Activated T-helper 1 cell treated with anti-CD3 and anti-CD28 coated beads, Interleukin-2, amount 50 U/mL, for 16 hours (primary cell): Measurements from ENCODE around the gene OTULIN.

ENCODE experiments used
- DNase-seq, 2 donors: peaks; one replicate each; pipeline ENCODE4 v3.0.0-alpha.2; 2020; ENCODE audit warnings: low read depth in 1 of 2, low spot score in 1 of 2

Gene OTULIN

DNA sequence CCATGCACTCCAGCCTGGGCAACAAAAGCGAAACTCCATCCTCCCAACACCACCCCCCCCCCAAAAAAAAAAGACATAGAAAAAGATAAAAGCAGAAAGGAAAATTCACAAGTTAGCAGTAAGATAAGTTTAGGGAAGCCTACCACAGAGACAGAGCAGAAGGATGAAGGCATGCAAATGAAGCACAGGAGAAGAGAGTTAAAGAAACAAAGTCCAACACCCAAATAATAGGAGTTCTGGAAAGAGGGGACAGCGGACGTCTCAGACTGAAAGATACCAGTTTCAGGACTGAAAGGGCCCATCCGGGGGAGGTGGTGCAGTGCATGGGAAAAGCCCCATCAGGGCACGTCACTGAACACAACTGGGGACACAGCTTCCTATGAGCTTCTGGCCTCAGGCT, 54.3 kb downstream of the OTULIN start:
- no peak for DNase-seq

- no peak for DNase-seq
Observed at GRCh38 chr5:14720236-14720923, 55.9 kb downstream of the OTULIN start.

- no peak for DNase-seq
Observed at GRCh38 chr5:14721990-14722656, 57.6 kb downstream of the OTULIN start.

DNA sequence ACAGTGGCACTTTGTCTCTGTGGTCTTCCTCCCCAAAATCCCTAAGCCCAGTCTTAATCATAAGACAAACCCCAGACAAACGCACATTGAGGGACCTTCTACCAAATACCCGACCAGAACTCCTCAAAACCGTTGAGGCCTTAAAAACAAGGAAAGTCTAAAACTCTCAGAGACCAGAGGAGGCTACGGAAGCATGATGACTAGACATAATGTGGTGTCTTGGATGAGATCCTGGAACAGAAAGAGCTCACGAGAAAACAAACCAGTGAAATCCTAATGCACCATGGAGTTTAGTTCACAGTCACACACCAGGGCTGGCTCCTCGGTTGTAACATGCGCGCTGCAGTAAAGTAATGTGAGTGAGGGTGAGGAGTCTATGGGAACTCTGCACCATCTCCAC, 58.4 kb downstream of the OTULIN start:
- no peak for DNase-seq

DNA sequence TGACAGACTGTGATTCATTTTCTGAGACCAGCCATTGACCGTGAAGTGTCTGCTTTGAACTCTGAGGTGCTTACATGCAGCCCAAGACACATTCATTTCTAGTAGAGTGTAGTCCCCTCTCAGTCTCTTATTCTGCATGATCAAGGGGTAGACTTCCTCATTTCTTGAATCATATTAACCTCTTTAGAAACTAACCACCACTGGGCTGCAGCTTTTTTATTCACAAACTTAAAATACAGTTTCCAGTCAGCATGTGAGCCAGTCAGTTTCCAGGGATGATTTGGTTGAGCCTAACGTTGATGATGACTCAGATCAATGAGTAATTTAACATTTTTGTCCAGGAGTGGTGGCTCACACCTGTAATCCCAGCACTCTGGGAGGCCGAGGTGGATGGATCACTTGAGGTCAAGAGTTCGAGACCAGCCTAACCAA, 59.2 kb downstream of the OTULIN start:
- no peak for DNase-seq

- DNase-seq = no peak
Observed at GRCh38 chr5:14724633-14725032, 60.1 kb downstream of the OTULIN start.

DNA sequence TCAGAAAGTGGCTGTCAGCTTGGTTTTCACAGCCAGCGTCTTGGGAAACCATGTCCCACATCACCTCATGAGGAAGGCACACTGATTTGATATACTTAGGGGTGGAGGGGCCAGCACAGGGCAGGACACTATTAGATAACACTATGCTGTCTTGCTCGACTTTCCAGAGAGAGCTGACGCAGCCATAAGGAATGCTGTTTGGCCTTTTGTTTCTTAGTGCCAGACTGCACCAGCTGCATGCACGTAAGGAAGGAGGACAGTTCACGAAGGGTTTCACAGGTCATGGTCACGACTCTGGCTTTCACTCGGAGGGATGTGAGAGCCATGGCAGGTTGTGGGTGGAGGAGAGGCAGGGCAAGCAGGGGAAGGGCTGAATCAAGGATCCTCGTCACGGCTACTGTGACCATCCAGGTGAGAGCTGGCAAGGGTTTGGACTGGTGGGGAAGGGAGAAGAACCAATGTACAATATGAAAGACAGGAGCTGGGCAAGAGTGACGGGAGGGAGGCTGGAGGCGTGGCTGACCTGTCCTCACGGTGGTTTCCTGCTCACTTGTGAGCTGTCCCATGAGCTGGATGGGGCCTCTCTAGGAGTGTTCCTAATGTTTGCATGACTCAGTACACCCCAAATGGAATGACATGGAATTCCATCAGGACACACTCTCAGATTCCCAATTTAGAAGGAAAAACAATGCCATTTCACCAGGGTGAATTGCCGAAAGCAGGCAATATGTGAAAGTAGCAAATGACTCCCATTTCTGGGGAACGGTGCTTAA, 61.7 kb downstream of the OTULIN start:
- no peak for DNase-seq

GRCh38 chr5:14727428-14727865, 62.9 kb downstream of the OTULIN start:
- DNase-seq = peak; percentile 49 to 61

DNA sequence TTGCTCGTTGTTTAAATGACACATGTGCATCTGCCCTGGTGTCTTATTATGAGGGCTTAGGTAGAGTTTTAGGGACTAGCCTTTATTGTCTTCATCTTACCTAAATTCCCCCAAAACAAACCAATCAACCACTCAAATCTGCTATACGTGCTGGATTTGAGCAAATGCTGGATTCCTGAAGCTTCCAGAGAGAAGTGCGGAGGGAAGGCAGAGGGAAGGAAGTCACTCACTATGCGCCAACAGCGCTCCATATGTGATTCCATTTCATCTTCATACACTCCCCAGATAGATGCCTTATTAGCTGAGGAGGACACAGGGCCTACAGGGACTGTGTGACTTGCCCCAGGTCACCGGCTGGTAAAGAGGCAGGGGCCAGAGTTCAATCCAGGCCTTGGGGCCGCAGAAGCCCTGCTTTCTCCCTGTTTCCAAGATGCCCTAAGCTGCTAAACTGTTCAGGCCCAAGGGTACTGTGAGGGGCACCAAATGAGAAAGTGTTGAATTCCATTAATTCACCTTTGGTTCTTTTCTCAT, 63.5 kb downstream of the OTULIN start:
- no peak for DNase-seq

DNA sequence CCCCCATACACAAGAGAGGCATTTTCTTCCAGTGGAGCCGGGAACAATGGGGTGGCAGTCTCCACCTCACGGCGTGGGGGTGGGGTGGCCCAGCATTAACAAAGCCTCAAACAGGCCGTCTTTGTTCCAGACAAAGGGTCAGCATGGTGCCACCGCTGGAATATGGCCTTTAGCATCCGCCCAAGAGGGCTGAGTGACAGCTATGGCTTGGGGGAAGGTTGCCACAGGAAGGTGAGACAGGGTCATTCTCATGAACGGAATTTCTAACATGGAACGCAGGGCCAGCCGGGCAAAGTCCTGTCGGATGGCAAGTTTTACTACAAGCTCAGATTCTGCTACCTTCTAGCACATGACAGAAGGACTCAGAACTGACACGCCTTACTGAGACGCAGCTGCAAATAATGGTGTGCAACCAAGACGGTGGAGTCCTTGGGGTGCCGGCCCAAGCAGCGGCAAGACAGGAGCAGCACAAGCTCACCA, 64.0 kb downstream of the OTULIN start:
- no peak for DNase-seq

DNA sequence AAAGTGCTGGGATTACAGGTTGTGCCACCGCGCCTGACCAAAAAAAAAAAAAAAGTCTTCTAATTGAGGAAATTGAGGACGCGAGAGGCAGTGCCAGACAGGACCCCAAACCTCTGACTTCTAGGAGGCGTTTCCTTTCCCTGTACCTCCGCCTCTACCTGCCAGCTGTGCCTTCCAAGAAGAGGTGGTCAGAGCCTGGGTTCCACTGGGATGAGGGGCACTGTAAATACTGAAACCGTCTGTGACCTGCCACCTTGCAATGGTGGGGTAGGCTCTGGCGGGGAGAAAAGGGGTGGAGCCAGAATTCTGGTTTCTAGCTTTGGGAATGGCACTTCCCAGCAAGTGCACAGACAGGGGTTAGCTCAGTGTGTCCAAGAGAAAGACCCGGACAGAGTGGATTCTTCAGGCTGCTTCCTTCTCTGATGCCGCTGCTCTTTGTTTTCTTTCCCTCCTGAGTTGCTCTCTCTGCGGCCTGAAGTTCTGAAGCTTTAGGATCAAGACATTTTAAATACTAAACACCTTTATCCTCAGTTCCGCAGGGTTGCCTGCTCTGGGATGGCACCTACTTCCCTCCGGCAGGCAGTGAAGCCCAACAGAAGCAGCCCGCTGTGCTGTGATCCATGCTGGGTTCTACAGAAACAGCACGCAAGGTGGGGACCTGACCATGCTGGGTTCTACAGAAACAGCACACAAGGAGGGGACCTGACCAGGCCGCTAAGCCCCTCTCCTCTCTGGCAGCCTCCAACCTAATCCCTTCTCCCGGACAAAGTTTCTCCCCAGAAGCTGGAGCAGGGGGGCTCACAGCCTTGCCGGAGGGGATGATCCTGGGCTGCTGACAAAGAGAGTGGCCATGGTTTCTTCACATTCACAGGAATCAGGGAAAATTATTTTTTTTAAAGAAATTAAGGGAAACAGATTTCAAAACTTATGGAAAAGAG, 65.2 kb downstream of the OTULIN start:
- DNase-seq = no peak

- no peak for DNase-seq
Observed at GRCh38 chr5:14730466-14730865, 65.9 kb downstream of the OTULIN start.

DNA sequence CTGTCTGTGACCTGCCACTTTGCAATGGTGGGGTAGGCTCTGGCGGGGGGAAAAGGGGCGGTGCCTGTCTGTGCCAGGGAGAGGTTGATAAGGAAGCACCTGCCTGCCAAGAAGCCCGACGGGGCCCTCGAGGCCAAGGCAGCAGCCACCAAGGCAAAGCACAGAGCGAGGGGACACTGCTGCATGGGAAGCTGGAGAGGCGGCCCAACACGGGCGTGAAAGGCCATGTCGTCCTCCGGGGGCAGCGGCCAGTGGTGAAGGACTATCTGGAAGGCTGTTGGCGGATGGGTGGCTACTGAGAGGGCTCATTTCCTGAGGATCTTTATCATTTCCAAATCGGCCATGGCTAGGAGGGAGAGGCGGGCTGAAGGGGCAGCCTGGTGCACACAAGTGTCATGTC, 66.4 kb downstream of the OTULIN start:
- DNase-seq = no peak

- DNase-seq = no peak
Observed at GRCh38 chr5:14732991-14733390, 68.5 kb downstream of the OTULIN start.

- no peak for DNase-seq
Observed at GRCh38 chr5:14733661-14734060, 69.1 kb downstream of the OTULIN start.

GRCh38 chr5:14734396-14734795, 69.9 kb downstream of the OTULIN start:
- DNase-seq = no peak

- no peak for DNase-seq
Observed at GRCh38 chr5:14735944-14736343, 71.4 kb downstream of the OTULIN start.

DNA sequence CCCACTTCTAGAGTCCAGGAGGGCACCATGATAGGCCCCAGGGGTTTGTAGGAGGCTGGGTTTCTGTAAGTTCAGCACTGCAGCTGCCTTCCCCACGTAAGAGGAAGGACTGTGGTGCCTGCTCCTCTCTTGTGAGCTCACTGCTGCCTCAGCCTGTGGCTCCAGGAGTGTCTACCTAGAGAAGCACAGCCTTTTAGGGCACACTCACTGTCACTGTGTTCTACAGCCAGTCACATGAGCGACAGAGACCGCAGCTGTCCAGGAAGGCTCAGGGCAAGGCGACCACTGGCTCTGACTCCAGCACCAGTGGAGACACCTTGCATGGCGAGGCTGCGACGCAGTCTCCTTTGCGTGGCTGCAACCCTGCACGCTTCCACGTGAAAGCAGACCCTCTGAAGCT, 72.8 kb downstream of the OTULIN start:
- no peak for DNase-seq

DNA sequence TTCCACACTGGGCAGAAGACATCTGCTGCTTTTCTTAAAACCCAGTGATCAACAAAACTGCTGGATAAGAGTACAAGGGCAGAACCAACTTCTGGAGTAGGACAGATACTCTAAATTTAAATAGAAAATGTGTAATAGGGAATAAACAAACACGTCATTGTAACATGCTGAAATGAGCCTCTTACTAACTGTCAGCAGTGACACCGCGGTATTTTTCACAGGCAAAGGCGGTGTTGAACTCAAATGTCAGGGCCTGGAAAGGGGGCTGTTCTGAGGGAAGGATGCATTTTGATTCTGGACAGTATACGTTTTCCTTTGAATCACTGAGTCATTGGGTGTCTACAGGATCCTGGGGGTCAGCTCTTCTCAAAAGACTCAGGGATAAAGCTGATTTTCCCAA, 73.5 kb downstream of the OTULIN start:
- DNase-seq = no peak

GRCh38 chr5:14739538-14739937, 75.0 kb downstream of the OTULIN start:
- DNase-seq = no peak

DNA sequence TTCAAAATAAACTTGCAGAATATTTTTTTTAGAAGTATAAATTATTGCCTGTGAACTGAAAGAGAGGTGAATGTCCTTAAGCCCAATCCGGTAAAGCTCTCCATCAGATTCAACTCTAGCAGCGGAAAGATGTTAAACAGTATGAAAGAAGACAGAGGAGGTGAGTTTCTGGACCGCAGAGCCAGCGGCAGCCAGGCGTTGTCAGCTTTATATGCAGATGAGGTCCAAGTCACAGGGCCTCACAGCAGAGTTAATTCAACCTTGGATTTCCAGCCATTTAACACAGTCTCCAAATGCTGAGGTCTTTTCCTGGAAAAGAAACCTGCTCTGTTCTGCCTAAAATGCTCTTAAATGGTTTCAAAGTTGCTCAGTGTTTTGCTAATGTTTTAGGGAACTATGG, 75.5 kb downstream of the OTULIN start:
- DNase-seq = no peak
